ENCODE results near the gene VAV1. TPM values are rescaled to one million over a fixed set of nuclear protein-coding genes. Genes with fewer than 3 reads are reported as not detected.

Gene VAV1
- total and polyA plus RNA-seq, 4 donors, result 0.60 to 13.3 (median 4.1) TPM

GRCh38 chr19:6890401-6890913 lies 117.9 kb downstream of the VAV1 start:
- H3K27ac ChIP-seq (ENCODE audit: low read depth in 1 of 2, low read length in 2 of 2), result no peak overlapping the region
- no peak for DNase-seq (ENCODE audit: low spot score)
- 44% methylated on average over 3 of the region's 3 CpGs for WGBS

GRCh38 chr19:6890938-6891337 lies 118.4 kb downstream of the VAV1 start:
- DNase-seq (ENCODE audit: low spot score), result no peak
- WGBS, result 53% methylated on average over 8 of the region's 8 CpGs
- no peak for TF ChIP-seq NR2F2 (IDR thresholded peaks at IDR 0.05)
- Histone ChIP-seq H3K4me3 (ENCODE audit: low read depth in 1 of 3, low read length in 3 of 3) (no peak overlapping the region), H3K9ac (ENCODE audit: low read depth in 1 of 2, low read length in 2 of 2) (no peak overlapping the region), H3K4me1 (ENCODE audit: control insufficient read depth in 4 of 4, insufficient read depth in 4 of 4, low read length in 3 of 4) (no peaks in the 10 kb centered on the region), H3K36me3 (ENCODE audit: control insufficient read depth in 4 of 4, insufficient read depth in 3 of 4, low read depth in 1 of 4, low read length in 3 of 4) (no peaks in the 10 kb centered on the region), H3K27ac (ENCODE audit: low read depth in 1 of 2, low read length in 2 of 2) (no peak overlapping the region), H3K27me3 (ENCODE audit: control insufficient read depth in 4 of 4, insufficient read depth in 4 of 4, low read length in 3 of 4) (no peaks in the 10 kb centered on the region), H3K9me3 (ENCODE audit: control insufficient read depth in 4 of 4, low read length in 3 of 4) (peaks cover 0 to 7% (median 2%) of the 10 kb centered on the region in 4 donors)

More at GRCh38 chr19:6890401-6890913, 117.9 kb downstream of the VAV1 start:
- H3K9me3 ChIP-seq (ENCODE audit: control insufficient read depth in 4 of 4, low read length in 3 of 4), result peaks cover 0 to 7% (median 2%) of the 10 kb centered on the region in 4 donors
- no peak overlapping the region for H3K4me3 ChIP-seq (ENCODE audit: low read depth in 1 of 3, low read length in 3 of 3)
- no peak overlapping the region for H3K9ac ChIP-seq (ENCODE audit: low read depth in 1 of 2, low read length in 2 of 2)
- H3K4me1 ChIP-seq (ENCODE audit: control insufficient read depth in 4 of 4, insufficient read depth in 4 of 4, low read length in 3 of 4), result no peaks in the 10 kb centered on the region
- H3K36me3 ChIP-seq (ENCODE audit: control insufficient read depth in 4 of 4, insufficient read depth in 3 of 4, low read depth in 1 of 4, low read length in 3 of 4), result no peaks in the 10 kb centered on the region
- TF ChIP-seq REST (IDR thresholded peaks at IDR 0.05) (no peak), RAD21 (IDR thresholded peaks at IDR 0.05) (no peak), MAX (IDR thresholded peaks at IDR 0.05) (no peak), GABPA (IDR thresholded peaks at IDR 0.05 in 1 of 2, conservative IDR thresholded peaks at IDR 0.05 in 1 of 2) (no peak), HNF4A (conservative IDR thresholded peaks at IDR 0.05) (no peak), CTCF (IDR thresholded peaks at IDR 0.05; ENCODE audit: low read depth, low read length, missing input control) (no peak), YY1 (IDR thresholded peaks at IDR 0.05) (no peak)
- no peaks in the 10 kb centered on the region for H3K27me3 ChIP-seq (ENCODE audit: control insufficient read depth in 4 of 4, insufficient read depth in 4 of 4, low read length in 3 of 4)

GRCh38 chr19:6891761-6892385 lies 119.4 kb downstream of the VAV1 start:
- H3K27me3 ChIP-seq (ENCODE audit: control insufficient read depth in 4 of 4, insufficient read depth in 4 of 4, low read length in 3 of 4), result no peaks in the 10 kb centered on the region
- WGBS, result 64% methylated on average over 8 of the region's 8 CpGs
- H3K4me3 ChIP-seq (ENCODE audit: low read depth in 1 of 3, low read length in 3 of 3), result no peak overlapping the region
- peaks cover 0 to 7% (median 2%) of the 10 kb centered on the region in 4 donors for H3K9me3 ChIP-seq (ENCODE audit: control insufficient read depth in 4 of 4, low read length in 3 of 4)
- DNase-seq (ENCODE audit: low spot score), result no peak
- H3K9ac ChIP-seq (ENCODE audit: low read depth in 1 of 2, low read length in 2 of 2), result no peak overlapping the region
- no peaks in the 10 kb centered on the region for H3K4me1 ChIP-seq (ENCODE audit: control insufficient read depth in 4 of 4, insufficient read depth in 4 of 4, low read length in 3 of 4)
- H3K27ac ChIP-seq (ENCODE audit: low read depth in 1 of 2, low read length in 2 of 2), result peak overlapping the region in 1 of 2 donors; percentile 25
- TF ChIP-seq GABPA (IDR thresholded peaks at IDR 0.05 in 1 of 2, conservative IDR thresholded peaks at IDR 0.05 in 1 of 2) (no peak), SP1 (IDR thresholded peaks at IDR 0.05) (no peak), MAX (IDR thresholded peaks at IDR 0.05) (no peak), CTCF (IDR thresholded peaks at IDR 0.05; ENCODE audit: low read depth, low read length, missing input control) (no peak), RAD21 (IDR thresholded peaks at IDR 0.05) (no peak), HNF4G (IDR thresholded peaks at IDR 0.05) (no peak), JUND (IDR thresholded peaks at IDR 0.05) (no peak), FOXA2 (IDR thresholded peaks at IDR 0.05) (no peak), RXRA (IDR thresholded peaks at IDR 0.05) (no peak)
- H3K36me3 ChIP-seq (ENCODE audit: control insufficient read depth in 4 of 4, insufficient read depth in 3 of 4, low read depth in 1 of 4, low read length in 3 of 4), result no peaks in the 10 kb centered on the region
